ENCODE measurements around the gene SOBP. TPM values are rescaled to one million over a fixed set of nuclear protein-coding genes. Genes with fewer than 3 reads are reported as not detected.

SOBP gene
- total and polyA plus RNA-seq, 2 donors (not counting 1 experiment from before 2014, with no cell fraction given), result 0.82 to 1.5 TPM

- Histone ChIP-seq H3K4me3 (ENCODE audit: control extremely low read depth in 1 of 5, extremely low read depth in 1 of 5, insufficient read depth in 1 of 5, low read depth in 2 of 5, low read length in 4 of 5) (no peak overlapping the region), H3K9me3 (ENCODE audit: control extremely low read depth in 1 of 3, control insufficient read depth in 2 of 3, insufficient read depth in 1 of 3, low read length in 2 of 3) (no peaks in the 10 kb centered on the region), H3K36me3 (replicated peaks in 1 of 2; ENCODE audit: control extremely low read depth in 1 of 2, control insufficient read depth in 1 of 2, extremely low read depth in 1 of 2, insufficient read depth in 2 of 2, low read length in 1 of 2) (no peaks in the 10 kb centered on the region), H3K4me2 (replicated peaks; ENCODE audit: low read depth, low read length, poor library complexity, severe bottlenecking) (no peak overlapping the region), H3K79me2 (ENCODE audit: control insufficient read depth, insufficient read depth, low read length) (no peaks in the 10 kb centered on the region), H3K27me3 (replicated peaks in 1 of 4; ENCODE audit: control extremely low read depth in 1 of 4, control insufficient read depth in 3 of 4, insufficient read depth in 4 of 4, low read length in 3 of 4) (no peaks in the 10 kb centered on the region), H3K27ac (ENCODE audit: low read length in 2 of 2) (no peak overlapping the region), H3K4me1 (ENCODE audit: control insufficient read depth in 2 of 2, insufficient read depth in 2 of 2, low read length in 2 of 2) (peaks cover 0 to 5% of the 10 kb centered on the region in 2 donors), H3K9ac (ENCODE audit: low read length) (no peak overlapping the region), H2AFZ (ENCODE audit: insufficient read depth, low read depth, low read length, poor library complexity, severe bottlenecking) (no peak overlapping the region), H4K20me1 (ENCODE audit: control insufficient read depth, insufficient read depth, low read length, poor library complexity, severe bottlenecking) (no peaks in the 10 kb centered on the region)
- H3K4me1 Mint-ChIP-seq, result peaks cover 6% of the 10 kb centered on the region
- intact Hi-C loops (cut with micrococcal nuclease), result no loop called here
- no peak for DNase-seq
- peaks cover 8% of the 10 kb centered on the region for H3K27me3 Mint-ChIP-seq
- H3K27ac Mint-ChIP-seq, result no peak overlapping the region
- ChIA-PET CTCF (no interaction called here), POLR2A (no interaction called here)
- no peak for ATAC-seq (ENCODE audit: low read depth)
- no peak overlapping the region for H3K4me3 Mint-ChIP-seq
- H3K9me3 Mint-ChIP-seq (ENCODE audit: insufficient read depth), result no peaks in the 10 kb centered on the region
- 96% methylated on average over 5 of the region's 6 CpGs for WGBS (ENCODE audit: insufficient coverage)
- TF ChIP-seq CTCF (IDR thresholded peaks at IDR 0.05), result no peak
- no peak for TF ChIP-seq EZH2 (IDR thresholded peaks at IDR 0.05; ENCODE audit: borderline replicate concordance, insufficient read depth, low read depth, low read length, poor library complexity, severe bottlenecking)
Observed at GRCh38 chr6:107598091-107598490, 108.2 kb downstream of the SOBP start.

DNA sequence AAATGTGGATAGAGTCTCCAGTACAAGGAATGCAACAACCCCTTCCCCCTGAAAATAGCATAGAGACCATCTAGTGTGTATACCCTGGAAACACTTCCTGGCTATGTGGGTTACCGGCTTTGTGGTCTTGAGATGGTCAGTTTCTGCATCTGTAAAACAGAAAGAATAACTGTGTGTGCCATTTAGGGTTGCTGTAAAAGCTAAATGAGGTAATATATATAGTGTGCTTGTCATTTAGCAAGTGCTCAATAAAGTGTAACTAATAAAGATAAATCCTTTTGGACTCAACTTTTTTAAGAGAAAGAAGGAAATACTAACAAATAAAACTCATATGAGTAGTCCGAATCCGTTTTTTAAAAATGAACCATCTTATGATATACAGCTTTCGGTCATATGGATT is 109.1 kb downstream of the SOBP start:
- H3K27ac Mint-ChIP-seq, result no peak overlapping the region
- H3K4me3 ChIP-seq (ENCODE audit: control extremely low read depth in 1 of 5, extremely low read depth in 1 of 5, insufficient read depth in 1 of 5, low read depth in 2 of 5, low read length in 4 of 5), result no peak overlapping the region
- 67% methylated on average over 1 of the region's 4 CpGs for WGBS (ENCODE audit: insufficient coverage)
- no peak overlapping the region for H3K4me3 Mint-ChIP-seq
- no peak overlapping the region for H2AFZ ChIP-seq (ENCODE audit: insufficient read depth, low read depth, low read length, poor library complexity, severe bottlenecking)
- POLR2A ChIA-PET, result no interaction called here
- H3K9me3 ChIP-seq (ENCODE audit: control extremely low read depth in 1 of 3, control insufficient read depth in 2 of 3, insufficient read depth in 1 of 3, low read length in 2 of 3), result no peaks in the 10 kb centered on the region
- H3K9me3 Mint-ChIP-seq (ENCODE audit: insufficient read depth), result no peaks in the 10 kb centered on the region
- peaks cover 8% of the 10 kb centered on the region for H3K27me3 Mint-ChIP-seq
- no peak overlapping the region for H3K27ac ChIP-seq (ENCODE audit: low read length in 2 of 2)
- ATAC-seq (ENCODE audit: low read depth), result no peak
- peaks cover 0 to 7% of the 10 kb centered on the region in 2 donors for H3K4me1 ChIP-seq (ENCODE audit: control insufficient read depth in 2 of 2, insufficient read depth in 2 of 2, low read length in 2 of 2)
- H3K79me2 ChIP-seq (ENCODE audit: control insufficient read depth, insufficient read depth, low read length), result no peaks in the 10 kb centered on the region
- no peaks in the 10 kb centered on the region for H4K20me1 ChIP-seq (ENCODE audit: control insufficient read depth, insufficient read depth, low read length, poor library complexity, severe bottlenecking)
- CTCF ChIA-PET, result no interaction called here
- no peaks in the 10 kb centered on the region for H3K27me3 ChIP-seq (replicated peaks in 1 of 4; ENCODE audit: control extremely low read depth in 1 of 4, control insufficient read depth in 3 of 4, insufficient read depth in 4 of 4, low read length in 3 of 4)
- no peak overlapping the region for H3K4me2 ChIP-seq (replicated peaks; ENCODE audit: low read depth, low read length, poor library complexity, severe bottlenecking)
- no peak for TF ChIP-seq CTCF (IDR thresholded peaks at IDR 0.05)
- TF ChIP-seq EZH2 (IDR thresholded peaks at IDR 0.05; ENCODE audit: borderline replicate concordance, insufficient read depth, low read depth, low read length, poor library complexity, severe bottlenecking), result no peak
- DNase-seq, result no peak
- H3K9ac ChIP-seq (ENCODE audit: low read length), result no peak overlapping the region
- H3K36me3 ChIP-seq (replicated peaks in 1 of 2; ENCODE audit: control extremely low read depth in 1 of 2, control insufficient read depth in 1 of 2, extremely low read depth in 1 of 2, insufficient read depth in 2 of 2, low read length in 1 of 2), result no peaks in the 10 kb centered on the region
- H3K4me1 Mint-ChIP-seq, result peaks cover 9% of the 10 kb centered on the region
- intact Hi-C loops (cut with micrococcal nuclease), result no loop called here
